ENCODE data around the gene KCNQ2. TPM values are rescaled to one million over a fixed set of nuclear protein-coding genes. Genes with fewer than 3 reads are reported as not detected.

KCNQ2 gene
- total and polyA plus RNA-seq, 5 experiments from 2014 or later: 0.30 to 0.49 TPM; not detected in 3

- H3K4me1 Mint-ChIP-seq: no peaks in the 10 kb centered on the region
- ATAC-seq: no peak
Measured at GRCh38 chr20:63355781-63356295, 116.6 kb downstream of the KCNQ2 start.

GRCh38 chr20:63354636-63355350, 117.7 kb downstream of the KCNQ2 start:
- H3K27ac Mint-ChIP-seq: no peak overlapping the region
- H3K9me3 Mint-ChIP-seq: peaks cover 0 to 9% (median 0%) of the 10 kb centered on the region in 9 donors
- no peaks in the 10 kb centered on the region for H3K4me1 Mint-ChIP-seq
- ATAC-seq: no peak
- H3K36me3 Mint-ChIP-seq: no peaks in the 10 kb centered on the region
- no peak overlapping the region for H3K4me3 Mint-ChIP-seq
- H3K27me3 Mint-ChIP-seq: peaks cover 0 to 28% (median 4%) of the 10 kb centered on the region in 5 donors
- POLR2A ChIA-PET: no interaction called here
- DNase-seq: no peak

More at GRCh38 chr20:63355781-63356295, 116.6 kb downstream of the KCNQ2 start:
- no peaks in the 10 kb centered on the region for H3K9me3 Mint-ChIP-seq
- H3K27me3 Mint-ChIP-seq: peaks cover 0 to 33% (median 4%) of the 10 kb centered on the region in 5 donors
- no peak overlapping the region for H3K27ac Mint-ChIP-seq
- H3K4me3 Mint-ChIP-seq: no peak overlapping the region
- H3K36me3 Mint-ChIP-seq: no peaks in the 10 kb centered on the region
- POLR2A ChIA-PET: no interaction called here
- DNase-seq: no peak

- Mint-ChIP-seq H3K36me3 (no peaks in the 10 kb centered on the region), H3K4me1 (no peaks in the 10 kb centered on the region), H3K27me3 (peaks cover 0 to 16% (median 0%) of the 10 kb centered on the region in 5 donors), H3K4me3 (no peak overlapping the region), H3K9me3 (peaks cover 0 to 9% (median 0%) of the 10 kb centered on the region in 9 donors), H3K27ac (no peak overlapping the region)
- POLR2A ChIA-PET: no interaction called here
- DNase-seq: no peak
- ATAC-seq: no peak
Measured at GRCh38 chr20:63352811-63353221, 119.6 kb downstream of the KCNQ2 start.

GRCh38 chr20:63351811-63352591, 120.5 kb downstream of the KCNQ2 start:
- H3K4me1 Mint-ChIP-seq: no peaks in the 10 kb centered on the region
- no peaks in the 10 kb centered on the region for H3K36me3 Mint-ChIP-seq
- H3K9me3 Mint-ChIP-seq: peaks cover 0 to 9% (median 0%) of the 10 kb centered on the region in 9 donors
- DNase-seq (no peak), ATAC-seq (no peak)
- H3K4me3 Mint-ChIP-seq: no peak overlapping the region
- POLR2A ChIA-PET: no interaction called here
- H3K27ac Mint-ChIP-seq: no peak overlapping the region
- peaks cover 0 to 14% (median 0%) of the 10 kb centered on the region in 5 donors for H3K27me3 Mint-ChIP-seq

GRCh38 chr20:63351326-63351700, 121.1 kb downstream of the KCNQ2 start:
- Mint-ChIP-seq H3K36me3 (no peaks in the 10 kb centered on the region), H3K4me1 (no peaks in the 10 kb centered on the region), H3K27me3 (peaks cover 0 to 11% (median 0%) of the 10 kb centered on the region in 5 donors), H3K9me3 (peaks cover 0 to 9% (median 0%) of the 10 kb centered on the region in 9 donors), H3K27ac (peak overlapping the region in 1 of 10 donors; percentile 71), H3K4me3 (no peak overlapping the region)
- DNase-seq (no peak), ATAC-seq (no peak)
- POLR2A ChIA-PET: no interaction called here

- peaks cover 0 to 9% (median 0%) of the 10 kb centered on the region in 9 donors for H3K9me3 Mint-ChIP-seq
- H3K27ac Mint-ChIP-seq: peak overlapping the region in 1 of 10 donors; percentile 71
- POLR2A ChIA-PET: no interaction called here
- H3K4me3 Mint-ChIP-seq: no peak overlapping the region
- no peaks in the 10 kb centered on the region for H3K36me3 Mint-ChIP-seq
- DNase-seq (no peak), ATAC-seq (no peak)
- peaks cover 0 to 10% (median 0%) of the 10 kb centered on the region in 5 donors for H3K27me3 Mint-ChIP-seq
- no peaks in the 10 kb centered on the region for H3K4me1 Mint-ChIP-seq
Measured at GRCh38 chr20:63350597-63351325, 121.7 kb downstream of the KCNQ2 start.

Other genes starting within 250 kb of the KCNQ2 start
- not detected for gene BIRC7, start 236.8 kb downstream of the KCNQ2 start, total RNA-seq
- gene BIRC7, start 236.8 kb downstream of the KCNQ2 start, polyA plus RNA-seq: 1 to 10 TPM in 2 of 3 donors, under 1 TPM in 1; 0.43 to 3.2 (median 1.6) TPM
- gene NKAIN4, start 218.2 kb downstream of the KCNQ2 start, total RNA-seq: not detected
- not detected for gene NKAIN4, start 218.2 kb downstream of the KCNQ2 start, polyA plus RNA-seq
- 100 to 1,000 TPM in 1 of 2 experiments, 10 to 100 TPM in 1; 93.4 to 101 TPM for gene ARFGAP1, start 199.8 kb downstream of the KCNQ2 start, total RNA-seq
- gene ARFGAP1, start 199.8 kb downstream of the KCNQ2 start, polyA plus RNA-seq: 10 to 100 TPM; 11.5 to 19.4 (median 14.6) TPM
- gene COL20A1, start 179.5 kb downstream of the KCNQ2 start, total RNA-seq: under 1 TPM in 1 of 2 experiments, not detected in 1; 0.25 TPM
- gene COL20A1, start 179.5 kb downstream of the KCNQ2 start, polyA plus RNA-seq: not detected
- gene CHRNA4, start 111.3 kb downstream of the KCNQ2 start, total RNA-seq: not detected
- not detected for gene CHRNA4, start 111.3 kb downstream of the KCNQ2 start, polyA plus RNA-seq
- under 1 TPM; 0.16 to 0.18 TPM for gene EEF1A2, start 26.4 kb upstream of the KCNQ2 start, total RNA-seq
- gene EEF1A2, start 26.4 kb upstream of the KCNQ2 start, polyA plus RNA-seq: not detected
- 100 to 1,000 TPM; 225 to 229 TPM for gene PPDPF, start 48.1 kb upstream of the KCNQ2 start, total RNA-seq
- gene PPDPF, start 48.1 kb upstream of the KCNQ2 start, polyA plus RNA-seq: 10 to 100 TPM; 47.4 to 93.1 (median 78.1) TPM
- under 1 TPM; 0.16 to 0.29 TPM for gene PTK6, start 64.7 kb upstream of the KCNQ2 start, total RNA-seq
- under 1 TPM; 0.09 to 0.44 (median 0.15) TPM for gene PTK6, start 64.7 kb upstream of the KCNQ2 start, polyA plus RNA-seq
- not detected for gene SRMS, start 75.1 kb upstream of the KCNQ2 start, total RNA-seq
- not detected for gene SRMS, start 75.1 kb upstream of the KCNQ2 start, polyA plus RNA-seq
- under 1 TPM; 0.13 to 0.36 TPM for gene FNDC11, start 81.5 kb upstream of the KCNQ2 start, total RNA-seq
- under 1 TPM in 1 of 3 donors, not detected in 2; 0.25 TPM for gene FNDC11, start 81.5 kb upstream of the KCNQ2 start, polyA plus RNA-seq
- gene HELZ2, start 101.6 kb upstream of the KCNQ2 start, total RNA-seq: 10 to 100 TPM; 22.7 to 24.4 TPM
- 1 to 10 TPM; 3.1 to 4.6 (median 4.1) TPM for gene HELZ2, start 101.6 kb upstream of the KCNQ2 start, polyA plus RNA-seq
- gene GMEB2, start 154.4 kb upstream of the KCNQ2 start, total RNA-seq: 10 to 100 TPM; 26.1 to 26.6 TPM
- 10 to 100 TPM in 1 of 3 donors, 1 to 10 TPM in 2; 6.2 to 16.3 (median 6.8) TPM for gene GMEB2, start 154.4 kb upstream of the KCNQ2 start, polyA plus RNA-seq
- gene STMN3, start 180.8 kb upstream of the KCNQ2 start, total RNA-seq: 100 to 1,000 TPM in 1 of 2 experiments, 10 to 100 TPM in 1; 94.3 to 102 TPM
- gene STMN3, start 180.8 kb upstream of the KCNQ2 start, polyA plus RNA-seq: 10 to 100 TPM; 21.6 to 35.4 (median 34.0) TPM
- 10 to 100 TPM; 23.6 to 25.5 TPM for gene RTEL1, start 185.7 kb upstream of the KCNQ2 start, total RNA-seq
- gene RTEL1, start 185.7 kb upstream of the KCNQ2 start, polyA plus RNA-seq: 1 to 10 TPM; 3.2 to 6.8 (median 4.4) TPM
- 1 to 10 TPM in 1 of 2 experiments, under 1 TPM in 1; 0.96 to 1.1 TPM for gene TNFRSF6B, start 224.0 kb upstream of the KCNQ2 start, total RNA-seq
- under 1 TPM in 2 of 3 donors, not detected in 1; 0.22 to 0.84 TPM for gene TNFRSF6B, start 224.0 kb upstream of the KCNQ2 start, polyA plus RNA-seq
- 100 to 1,000 TPM; 106 to 108 TPM for gene ARFRP1, start 235.3 kb upstream of the KCNQ2 start, total RNA-seq
- 10 to 100 TPM; 60.1 to 92.1 (median 80.9) TPM for gene ARFRP1, start 235.3 kb upstream of the KCNQ2 start, polyA plus RNA-seq
- gene ZGPAT, start 235.4 kb upstream of the KCNQ2 start, total RNA-seq: 10 to 100 TPM; 52.6 to 53.9 TPM
- 10 to 100 TPM; 42.3 to 73.8 (median 47.1) TPM for gene ZGPAT, start 235.4 kb upstream of the KCNQ2 start, polyA plus RNA-seq

Data from naive thymus-derived CD8-positive, alpha-beta T cell (primary cell).